Fibroblast of skin of back (primary cell): ENCODE measurements around the gene CD300A.
A peak's percentile ranks its signal among the peaks of the same experiment; 100 is the strongest.

Source experiments
- DNase-seq: peaks from one replicate; pipeline ENCODE4 v3.0.0-alpha.2; 2013

The CD300A gene

GRCh38 chr17:74455821-74456220, 10.6 kb upstream of the CD300A start:
- DNase-seq: no peak

DNA sequence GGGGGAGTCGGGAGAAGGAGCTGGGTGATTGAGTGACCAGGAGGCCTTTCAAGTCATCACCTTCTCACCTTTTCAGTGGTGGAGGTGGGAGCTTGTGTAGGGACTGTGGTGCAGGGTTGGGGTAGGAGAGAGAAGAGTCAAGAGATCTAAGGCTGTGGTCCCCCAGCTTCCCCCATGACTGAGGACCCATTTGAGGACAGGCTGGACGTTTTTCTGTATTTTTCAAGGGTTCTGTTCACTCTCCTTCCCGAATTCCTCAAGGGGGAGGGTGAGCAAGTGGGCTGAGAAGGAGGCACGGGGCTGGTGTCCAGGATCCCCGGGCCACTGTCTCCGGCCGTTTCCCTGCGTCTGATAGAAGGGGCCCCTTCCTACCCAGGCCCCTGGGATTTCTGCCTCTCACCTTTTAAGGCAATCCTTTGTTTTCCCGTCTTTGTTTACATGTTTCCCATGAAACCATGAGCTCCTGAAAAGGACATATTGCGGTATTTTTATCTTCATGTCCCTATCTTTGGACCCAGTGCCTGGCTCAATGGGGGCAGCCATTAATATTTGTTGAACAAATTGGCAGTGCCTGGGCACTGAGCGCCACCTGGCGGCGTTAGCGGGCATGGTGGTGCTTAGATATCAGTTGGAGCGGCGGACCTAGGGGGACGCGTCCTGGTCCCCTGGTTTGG, 9.2 kb upstream of the CD300A start:
- peak; percentile 55 for DNase-seq

GRCh38 chr17:74457820-74458166, 8.6 kb upstream of the CD300A start:
- DNase-seq: no peak

DNA sequence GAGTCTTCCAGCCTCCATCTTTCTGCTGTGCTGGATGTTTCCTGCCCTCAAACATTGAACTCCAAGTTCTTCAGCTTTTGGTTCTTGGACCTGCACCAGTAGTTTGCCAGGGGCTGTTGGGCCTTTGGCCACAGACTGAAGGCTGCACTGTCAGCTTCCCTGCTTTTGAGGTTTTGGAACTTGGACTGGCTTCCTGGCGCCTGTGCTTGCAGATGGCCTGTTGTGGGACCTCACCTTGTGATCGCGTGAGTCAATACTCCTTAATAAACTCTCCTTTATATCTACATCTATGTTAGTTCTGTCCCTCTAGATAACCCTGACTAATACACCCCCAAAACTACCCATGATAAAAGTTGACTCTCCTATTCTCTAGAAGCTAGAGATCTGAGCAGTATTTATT, 7.6 kb upstream of the CD300A start:
- DNase-seq: no peak

DNA sequence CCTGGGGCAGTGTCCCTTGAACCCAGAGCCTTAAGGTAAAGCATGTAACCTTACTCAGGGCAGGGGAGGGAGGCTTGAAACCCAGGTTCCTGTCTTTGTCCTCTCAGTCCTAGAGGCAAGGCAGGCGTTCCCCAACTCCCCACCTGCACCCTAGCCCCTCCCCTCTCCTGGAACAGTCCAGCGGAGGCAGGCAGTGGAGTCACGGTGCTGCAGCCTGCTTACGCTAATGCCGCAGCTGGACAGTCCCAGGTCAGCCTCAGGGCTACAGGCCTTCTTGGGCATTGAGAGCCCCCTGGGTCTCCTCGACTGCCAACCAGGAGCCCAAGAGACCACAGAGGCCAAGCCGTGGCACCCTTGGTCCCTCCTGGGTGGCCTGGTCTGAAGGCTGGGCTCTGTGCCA, 6.8 kb upstream of the CD300A start:
- no peak for DNase-seq

GRCh38 chr17:74460241-74460640, 6.2 kb upstream of the CD300A start:
- DNase-seq: no peak

DNA sequence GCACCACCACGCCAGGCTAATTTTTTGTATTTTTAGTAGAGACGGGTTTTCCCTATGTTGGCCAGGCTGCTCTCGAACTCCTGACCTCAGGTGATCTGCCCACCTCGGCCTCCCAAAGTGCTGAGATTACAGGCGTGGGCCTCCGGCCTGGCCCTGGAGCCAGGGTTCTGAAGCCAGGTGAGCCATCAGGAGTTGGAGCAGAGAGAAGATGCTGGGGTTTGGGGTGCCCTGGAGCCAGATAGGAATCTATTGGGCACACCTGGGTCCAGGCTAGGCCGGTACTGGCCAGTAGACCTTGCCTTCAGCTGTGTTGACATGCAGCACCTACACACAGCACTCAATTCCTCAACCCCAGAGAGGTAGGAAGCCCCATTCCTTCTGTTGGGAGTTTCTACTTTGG, 5.4 kb upstream of the CD300A start:
- no peak for DNase-seq

- no peak for DNase-seq
Measured at GRCh38 chr17:74461611-74462010, 4.8 kb upstream of the CD300A start.

DNA sequence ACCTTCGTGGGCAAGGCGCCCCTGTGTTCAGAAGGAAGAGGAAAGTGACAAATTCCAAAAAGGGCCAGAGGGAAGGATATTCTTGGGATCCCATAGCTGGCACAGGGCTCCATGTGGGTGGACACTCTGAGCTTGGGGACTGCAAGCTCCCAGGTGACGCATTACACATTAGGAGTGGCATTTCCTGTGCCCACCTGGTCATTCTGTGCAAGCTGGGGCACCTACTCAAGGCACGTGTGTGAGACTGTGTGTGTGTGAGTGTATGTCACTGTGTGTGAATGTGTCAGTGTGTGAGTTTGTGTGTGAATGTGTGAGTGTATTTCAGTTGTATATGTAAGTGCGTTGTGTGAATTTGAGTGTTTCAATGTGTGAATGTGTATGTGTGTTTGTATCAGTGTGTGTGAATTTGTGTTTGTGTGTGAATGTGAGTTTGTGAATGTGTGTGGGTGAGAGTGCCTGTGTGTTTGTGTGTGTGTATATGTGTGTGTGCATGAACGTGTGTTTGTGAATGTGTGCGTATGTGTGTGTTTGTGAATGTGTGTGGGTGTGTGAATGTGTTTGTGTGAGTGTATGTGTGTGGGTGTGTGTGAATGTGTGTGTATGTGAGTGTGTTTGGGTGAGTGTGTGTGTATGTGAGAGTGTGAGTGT, 1.6 kb upstream of the CD300A start:
- DNase-seq: no peak

GRCh38 chr17:74465378-74466110, 890 bp upstream of the CD300A start:
- no peak for DNase-seq

GRCh38 chr17:74466828-74467184, 372 bp downstream of the CD300A start:
- no peak for DNase-seq

DNA sequence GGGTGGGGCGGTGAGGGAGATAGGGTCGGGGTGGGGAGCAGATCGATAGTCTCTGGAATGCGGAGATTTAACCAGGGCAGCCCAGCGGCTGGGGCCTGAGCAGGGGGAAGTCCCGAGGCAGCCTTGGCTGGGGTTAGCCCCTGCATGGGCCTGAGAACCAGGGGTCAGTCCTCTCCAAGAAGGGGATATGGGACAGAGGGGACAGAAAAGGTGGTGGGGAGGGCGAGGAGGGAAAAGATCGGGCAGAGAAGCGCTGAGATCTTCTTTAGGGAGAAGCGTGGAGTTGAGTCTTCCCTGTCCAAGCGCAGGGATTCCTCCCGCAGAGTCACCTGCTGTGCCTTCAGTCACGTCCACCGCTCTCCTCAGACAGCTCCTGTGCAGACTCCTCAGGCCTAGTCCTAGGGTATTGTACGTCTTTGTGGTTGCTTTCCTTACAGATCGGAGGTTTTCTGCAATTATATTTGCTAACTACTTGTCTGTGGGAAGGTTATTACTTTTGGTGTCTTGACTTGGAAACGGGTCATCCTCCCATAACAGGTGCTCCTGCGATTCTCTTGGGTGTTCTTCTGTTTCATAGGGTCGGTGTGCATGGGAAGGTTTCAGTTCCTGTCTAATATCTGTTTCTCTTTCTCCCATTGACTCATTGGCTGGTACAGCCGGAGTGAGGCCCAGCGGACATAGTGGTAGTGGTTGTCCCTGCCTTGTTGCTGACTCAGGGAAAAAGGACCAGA, 952 bp downstream of the CD300A start:
- no peak for DNase-seq

DNA sequence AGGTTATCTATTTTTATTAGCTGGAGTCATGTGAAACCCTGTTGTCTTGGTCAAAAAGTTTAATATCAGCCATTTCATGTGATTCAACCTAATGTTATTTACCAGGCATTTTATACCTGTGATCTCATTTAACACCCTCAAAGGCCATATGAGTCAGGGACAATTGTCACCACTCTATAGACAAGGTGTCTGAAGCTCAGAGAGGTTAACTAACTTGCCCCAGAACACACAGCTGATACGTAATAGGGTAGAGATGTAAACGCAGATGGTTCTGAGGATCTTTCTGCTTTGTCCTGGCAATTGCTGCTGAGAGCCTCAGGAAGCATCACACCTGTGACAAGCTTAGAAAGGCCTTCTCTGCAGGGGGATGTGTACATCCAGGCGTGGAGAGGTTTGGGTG, 4.9 kb downstream of the CD300A start:
- DNase-seq: no peak

- no peak for DNase-seq
Measured at GRCh38 chr17:74472890-74473289, 6.5 kb downstream of the CD300A start.

- DNase-seq: no peak
Measured at GRCh38 chr17:74473294-74473693, 6.9 kb downstream of the CD300A start.

- DNase-seq: no peak
Measured at GRCh38 chr17:74474043-74474792, 7.8 kb downstream of the CD300A start.

GRCh38 chr17:74475189-74475588, 8.8 kb downstream of the CD300A start:
- DNase-seq: no peak

DNA sequence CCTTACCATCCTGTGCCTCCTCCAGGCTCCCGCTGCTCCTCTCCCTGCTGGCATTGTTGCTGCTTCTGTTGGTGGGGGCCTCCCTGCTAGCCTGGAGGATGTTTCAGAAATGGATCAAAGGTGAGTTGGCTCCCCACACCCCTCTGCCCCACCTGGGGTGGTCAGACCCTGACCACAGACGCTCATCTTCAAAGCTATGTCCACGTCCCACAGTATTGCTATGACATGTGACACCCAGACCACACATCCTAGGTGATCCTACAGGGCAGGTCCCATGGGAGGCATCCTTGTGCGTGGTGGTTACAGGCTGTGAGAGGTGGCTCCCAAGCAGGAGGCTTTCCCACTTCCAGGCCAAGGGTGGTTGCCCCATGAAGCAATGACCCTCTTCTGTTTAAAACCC, 11.0 kb downstream of the CD300A start:
- no peak for DNase-seq

GRCh38 chr17:74478420-74479100, 12.1 kb downstream of the CD300A start:
- no peak for DNase-seq

DNA sequence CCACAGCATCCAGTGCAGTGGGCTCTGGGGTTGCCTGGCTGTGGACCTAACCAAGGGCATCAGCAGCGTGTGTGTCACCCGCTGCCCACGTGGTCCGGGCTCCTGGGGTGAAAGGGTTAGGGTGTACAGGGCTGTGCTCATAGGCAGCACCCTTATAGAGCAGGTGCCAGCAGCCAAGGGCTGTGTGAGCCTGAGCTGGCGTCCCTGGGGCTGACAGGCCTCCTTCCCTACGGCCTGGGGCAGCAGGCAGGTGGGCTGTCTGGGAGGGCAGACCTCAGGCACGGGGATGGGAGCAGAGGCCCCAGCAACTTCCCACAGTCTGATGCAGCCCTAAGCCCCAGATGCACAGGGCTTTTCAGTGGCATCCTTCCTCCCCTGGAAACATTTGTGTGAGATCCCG, 13.9 kb downstream of the CD300A start:
- no peak for DNase-seq

DNA sequence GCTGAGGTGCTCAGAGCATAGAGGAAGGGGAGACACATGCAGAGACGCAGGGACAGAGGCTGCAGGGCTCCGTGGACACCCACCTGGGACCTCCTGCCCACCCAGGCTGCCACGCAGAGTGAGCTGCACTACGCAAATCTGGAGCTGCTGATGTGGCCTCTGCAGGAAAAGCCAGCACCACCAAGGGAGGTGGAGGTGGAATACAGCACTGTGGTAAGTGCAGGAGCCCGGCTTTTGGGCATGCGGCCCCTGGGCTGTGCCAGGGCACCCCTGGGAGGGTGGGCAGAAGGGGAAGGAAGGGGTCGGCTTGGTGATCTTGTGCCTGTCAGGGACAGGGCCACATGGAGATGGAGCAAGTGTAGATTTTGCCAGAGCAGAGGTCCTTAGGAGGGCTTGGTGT, 15.2 kb downstream of the CD300A start:
- no peak for DNase-seq

- no peak for DNase-seq
Measured at GRCh38 chr17:74484066-74484465, 17.6 kb downstream of the CD300A start.
